GM23338 (cell line): Measurements from ENCODE around the gene ACP6. TPM values are rescaled to one million over a fixed set of nuclear protein-coding genes. Genes with fewer than 3 reads are reported as not detected.

Experiments
- ATAC-seq: fragments of 200-7000 bp; cut with Tn5 transposase; 3 replicates; pipeline ENCODE4 v1.9.1; 2020
- DNase-seq: peaks from one replicate; pipeline ENCODE4 v3.0.0-alpha.2; 2015; ENCODE audit warnings: low spot score
- H2AFZ ChIP-seq: fragments of 200-600 bp; sonication (generic); 2 replicates; pipeline ENCODE4 v1.8.0; 2016; ENCODE audit warnings: antibody characterized with exemption, mild to moderate bottlenecking, moderate library complexity
- H3F3A ChIP-seq: fragments of 200-600 bp; sonication (generic); replicated peaks from 2 replicates; pipeline ENCODE4 v1.8.0; 2017; ENCODE audit warnings: antibody characterized with exemption, mixed run types, low read depth
- H3K27ac ChIP-seq: fragments of 200-600 bp; sonication (generic); 2 replicates; pipeline ENCODE4 v1.6.1; 2016; ENCODE audit warnings: low read depth
- H3K27me3 ChIP-seq: fragments of 200-600 bp; sonication (generic); 2 replicates; pipeline ENCODE4 v1.8.0; 2016; ENCODE audit warnings: mild to moderate bottlenecking, mixed run types, moderate library complexity; ENCODE audit not compliant: insufficient read depth
- H3K36me3 ChIP-seq: fragments of 200-600 bp; sonication (generic); 2 replicates; pipeline ENCODE4 v1.8.0; 2016; ENCODE audit warnings: mild to moderate bottlenecking; ENCODE audit not compliant: insufficient read depth
- H3K4me1 ChIP-seq: fragments of 200-600 bp; sonication (generic); 2 replicates; pipeline ENCODE4 v1.8.0; 2016; ENCODE audit warnings: mild to moderate bottlenecking, moderate library complexity; ENCODE audit not compliant: insufficient read depth
- H3K4me2 ChIP-seq: fragments of 200-600 bp; sonication (generic); 2 replicates; pipeline ENCODE4 v1.7.1; 2017; ENCODE audit warnings: mixed run types
- H3K4me3 ChIP-seq: fragments of 200-600 bp; sonication (generic); 2 replicates; pipeline ENCODE4 v1.6.1; 2016; ENCODE audit warnings: mixed run types
- H3K79me2 ChIP-seq: fragments of 200-600 bp; sonication (generic); replicated peaks from 2 replicates; pipeline ENCODE4 v1.8.0; 2017; ENCODE audit warnings: mild to moderate bottlenecking; ENCODE audit not compliant: insufficient read depth
- H3K9me2 ChIP-seq: fragments of 200-600 bp; sonication (generic); 2 replicates; pipeline ENCODE4 v1.8.0; 2017; ENCODE audit not compliant: insufficient read depth
- H4K20me1 ChIP-seq: fragments of 200-600 bp; sonication (generic); replicated peaks from 2 replicates; pipeline ENCODE4 v1.8.0; 2017; ENCODE audit warnings: mild to moderate bottlenecking; ENCODE audit not compliant: insufficient read depth
- H3K27ac Mint-ChIP-seq: 2 replicates; pipeline ENCODE4 v1.8.0; 2020; ENCODE audit warnings: inconsistent platforms, mild to moderate bottlenecking, moderate library complexity, mixed read lengths
- H3K27me3 Mint-ChIP-seq: 3 replicates; pipeline ENCODE4 v1.8.0; 2022; ENCODE audit warnings: low read depth, mild to moderate bottlenecking, moderate library complexity, mixed read lengths, inconsistent platforms; ENCODE audit not compliant: insufficient read depth, poor library complexity
- H3K36me3 Mint-ChIP-seq: 3 replicates; pipeline ENCODE4 v1.8.0; 2021; ENCODE audit warnings: low read depth, mild to moderate bottlenecking, inconsistent platforms, moderate library complexity, mixed read lengths
- H3K4me1 Mint-ChIP-seq: 3 replicates; pipeline ENCODE4 v1.8.0; 2020; ENCODE audit warnings: mild to moderate bottlenecking, inconsistent platforms, mixed read lengths
- H3K4me3 Mint-ChIP-seq: 3 replicates; pipeline ENCODE4 v1.8.0; 2021; ENCODE audit warnings: moderate library complexity, mild to moderate bottlenecking, inconsistent platforms, mixed read lengths
- H3K9me3 Mint-ChIP-seq: 3 replicates; pipeline ENCODE4 v1.8.0; 2020; ENCODE audit warnings: moderate library complexity, mild to moderate bottlenecking, inconsistent platforms, mixed read lengths
- CTCF ChIP-seq, 2 experiments: fragments of 200-600 bp in 1 of 2; sonication (generic) in 1 of 2; conservative IDR thresholded peaks; 2 replicates each; pipeline versions ENCODE4 v1.5.1 to v1.6.1; 2016 to 2017; ENCODE audit warnings: antibody characterized with exemption in 2 of 2, low read depth in 2 of 2, mild to moderate bottlenecking in 2 of 2, moderate library complexity in 1 of 2
- ETS1 ChIP-seq: IDR thresholded peaks from 2 replicates; pipeline ENCODE4 v1.6.1; 2016; ENCODE audit warnings: antibody characterized with exemption
- EZH2phosphoT487 ChIP-seq: fragments of 200-600 bp; sonication (generic); IDR thresholded peaks from one replicate; pipeline ENCODE4 v1.8.1; 2018; ENCODE audit warnings: antibody characterized with exemption; ENCODE audit not compliant: unreplicated experiment
- JUNB ChIP-seq: IDR thresholded peaks from one replicate; pipeline ENCODE4 v1.6.1; 2016; ENCODE audit warnings: antibody characterized with exemption; ENCODE audit not compliant: unreplicated experiment
- NANOG ChIP-seq: IDR thresholded peaks from 2 replicates; pipeline ENCODE4 v1.6.1; 2016; ENCODE audit warnings: antibody characterized with exemption, borderline replicate concordance
- POLR2AphosphoS5 ChIP-seq: IDR thresholded peaks from 2 replicates; pipeline ENCODE4 v1.6.1; 2016; ENCODE audit warnings: antibody characterized with exemption, low read depth
- STAT1 ChIP-seq: IDR thresholded peaks from one replicate; pipeline ENCODE4 v1.6.1; 2016; ENCODE audit warnings: antibody characterized with exemption; ENCODE audit not compliant: unreplicated experiment
- ZNF114 ChIP-seq: fragments of 250-450 bp; sonication (Bioruptor Pico); IDR thresholded peaks from 2 replicates; pipeline ENCODE4 v1.5.0; 2020; ENCODE audit warnings: mild to moderate bottlenecking, moderate library complexity
- ZNF331 ChIP-seq: fragments of 250-450 bp; sonication (Bioruptor Pico); IDR thresholded peaks from 2 replicates; pipeline ENCODE4 v1.5.0; 2020; ENCODE audit warnings: low read depth, mild to moderate bottlenecking, moderate library complexity
- polyA plus RNA-seq: library from polyadenylated mRNA; unstranded; fragments of >200 nt; fragmentation: Nextera tagmentation; extraction: Ambion mirVana; gene quantifications from 2 replicates; pipeline ENCODE4 v1.2.1, GENCODE V29; 2016
- total RNA-seq: library from RNA; depleted of rRNA; stranded (reverse); fragments of >200 nt; shearing (Covaris generic); gene quantifications from 2 replicates; pipeline ENCODE4 v1.2.3, GENCODE V29; 2014
- TF ChIP-seq, protein P1 (sequence below): IDR thresholded peaks from one replicate; pipeline ENCODE4 v1.6.1; 2018; ENCODE audit warnings: antibody characterized with exemption; ENCODE audit not compliant: unreplicated experiment

Gene ACP6
- total and polyA plus RNA-seq, 2 experiments from 2014 or later: 20.6 to 26.5 TPM

DNA sequence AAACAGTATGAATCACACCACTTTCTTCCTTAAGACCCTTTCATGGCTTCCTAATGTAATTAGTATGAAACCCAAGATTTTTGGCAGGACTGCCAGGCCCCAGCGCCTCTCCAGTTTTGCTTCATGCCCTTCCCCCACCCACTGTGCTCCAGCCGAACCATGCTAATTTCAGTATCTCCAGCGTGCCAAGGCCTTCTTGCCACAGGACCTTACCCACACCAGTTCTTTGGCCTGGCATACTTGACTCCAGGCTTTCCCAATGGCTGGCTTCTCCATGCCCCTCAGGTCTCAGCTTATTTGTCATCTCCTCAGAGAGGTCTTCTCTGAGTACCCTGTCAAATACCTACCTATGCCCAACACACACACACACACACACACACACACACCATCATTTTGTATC, 38.5 kb downstream of the ACP6 start (continued):
- TF ChIP-seq, protein P1, sequence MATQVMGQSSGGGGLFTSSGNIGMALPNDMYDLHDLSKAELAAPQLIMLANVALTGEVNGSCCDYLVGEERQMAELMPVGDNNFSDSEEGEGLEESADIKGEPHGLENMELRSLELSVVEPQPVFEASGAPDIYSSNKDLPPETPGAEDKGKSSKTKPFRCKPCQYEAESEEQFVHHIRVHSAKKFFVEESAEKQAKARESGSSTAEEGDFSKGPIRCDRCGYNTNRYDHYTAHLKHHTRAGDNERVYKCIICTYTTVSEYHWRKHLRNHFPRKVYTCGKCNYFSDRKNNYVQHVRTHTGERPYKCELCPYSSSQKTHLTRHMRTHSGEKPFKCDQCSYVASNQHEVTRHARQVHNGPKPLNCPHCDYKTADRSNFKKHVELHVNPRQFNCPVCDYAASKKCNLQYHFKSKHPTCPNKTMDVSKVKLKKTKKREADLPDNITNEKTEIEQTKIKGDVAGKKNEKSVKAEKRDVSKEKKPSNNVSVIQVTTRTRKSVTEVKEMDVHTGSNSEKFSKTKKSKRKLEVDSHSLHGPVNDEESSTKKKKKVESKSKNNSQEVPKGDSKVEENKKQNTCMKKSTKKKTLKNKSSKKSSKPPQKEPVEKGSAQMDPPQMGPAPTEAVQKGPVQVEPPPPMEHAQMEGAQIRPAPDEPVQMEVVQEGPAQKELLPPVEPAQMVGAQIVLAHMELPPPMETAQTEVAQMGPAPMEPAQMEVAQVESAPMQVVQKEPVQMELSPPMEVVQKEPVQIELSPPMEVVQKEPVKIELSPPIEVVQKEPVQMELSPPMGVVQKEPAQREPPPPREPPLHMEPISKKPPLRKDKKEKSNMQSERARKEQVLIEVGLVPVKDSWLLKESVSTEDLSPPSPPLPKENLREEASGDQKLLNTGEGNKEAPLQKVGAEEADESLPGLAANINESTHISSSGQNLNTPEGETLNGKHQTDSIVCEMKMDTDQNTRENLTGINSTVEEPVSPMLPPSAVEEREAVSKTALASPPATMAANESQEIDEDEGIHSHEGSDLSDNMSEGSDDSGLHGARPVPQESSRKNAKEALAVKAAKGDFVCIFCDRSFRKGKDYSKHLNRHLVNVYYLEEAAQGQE: no peak
- TF ChIP-seq EZH2phosphoT487 (no peak), STAT1 (no peak)

GRCh38 chr1:147630447-147630846, 39.9 kb downstream of the ACP6 start:
- H3K27me3 Mint-ChIP-seq: no peaks in the 10 kb centered on the region
- H3K79me2 ChIP-seq: no peaks in the 10 kb centered on the region
- no peaks in the 10 kb centered on the region for H3K36me3 ChIP-seq
- H4K20me1 ChIP-seq: peaks cover 7% of the 10 kb centered on the region; the same call in 1 of the 2 replicates
- H3K36me3 Mint-ChIP-seq: no peaks in the 10 kb centered on the region; the same call in 2 of the 3 replicates
- no peak overlapping the region for H3K4me3 Mint-ChIP-seq
- H3K9me2 ChIP-seq: no peaks in the 10 kb centered on the region
- no peaks in the 10 kb centered on the region; the same call in 2 of the 3 replicates for H3K9me3 Mint-ChIP-seq
- peaks cover 11% of the 10 kb centered on the region for H3K4me1 ChIP-seq
- no peak overlapping the region for H2AFZ ChIP-seq
- no peak overlapping the region for H3K27ac ChIP-seq
- ATAC-seq (no peak), DNase-seq (no peak)
- no peak overlapping the region for H3K27ac Mint-ChIP-seq
- no peak overlapping the region for H3K4me2 ChIP-seq
- H3K27me3 ChIP-seq: no peaks in the 10 kb centered on the region
- TF ChIP-seq NANOG (no peak), CTCF (conservative IDR thresholded peaks at IDR 0.05; ENCODE audit: low read depth in 2 of 2) (0 out of 4 replicates have a peak, but pooled peaks of 1 of the 2 experiments have one; percentile 1)
- H3K4me3 ChIP-seq: no peak overlapping the region
- peaks cover 20% of the 10 kb centered on the region; the same call in 2 of the 3 replicates for H3K4me1 Mint-ChIP-seq
- H3F3A ChIP-seq: no peaks in the 10 kb centered on the region; the same call in 1 of the 2 replicates

- Histone ChIP-seq H3K4me3 (no peak overlapping the region), H4K20me1 (peaks cover 7% of the 10 kb centered on the region; the same call in 1 of the 2 replicates), H3K4me1 (peaks cover 16% of the 10 kb centered on the region), H3K79me2 (no peaks in the 10 kb centered on the region), H3K27me3 (no peaks in the 10 kb centered on the region), H3K4me2 (no peak overlapping the region), H2AFZ (no peak overlapping the region), H3K36me3 (no peaks in the 10 kb centered on the region), H3K9me2 (no peaks in the 10 kb centered on the region), H3F3A (no peaks in the 10 kb centered on the region; the same call in 1 of the 2 replicates), H3K27ac (no peak overlapping the region)
- Mint-ChIP-seq H3K36me3 (peaks cover 3% of the 10 kb centered on the region), H3K4me3 (no peak overlapping the region), H3K9me3 (no peaks in the 10 kb centered on the region; the same call in 2 of the 3 replicates), H3K4me1 (peaks cover 24% of the 10 kb centered on the region), H3K27me3 (no peaks in the 10 kb centered on the region), H3K27ac (no peak overlapping the region)
- ATAC-seq (peak; percentile 51), DNase-seq (peak; percentile 23)
- no peak for TF ChIP-seq EZH2phosphoT487
- TF ChIP-seq CTCF (conservative IDR thresholded peaks at IDR 0.05; ENCODE audit: low read depth in 2 of 2): no peak
- no peak for TF ChIP-seq POLR2AphosphoS5
- no peak for TF ChIP-seq NANOG
- no peak for TF ChIP-seq ETS1
- no peak for TF ChIP-seq JUNB
- no peak for TF ChIP-seq ZNF331 (CRISPR knock-in tag)
- TF ChIP-seq, protein P1: no peak
- no peak for TF ChIP-seq ZNF114 (CRISPR knock-in tag)
These were observed 40.3 kb downstream of the ACP6 start for GRCh38 chr1:147630022-147630421.
